Heart left ventricle (tissue), 13 donors: ENCODE measurements around the gene MRPL9.

Source experiments
- POLR2A ChIP-seq, 2 donors: fragments of 450-650 bp; IDR thresholded peaks; one replicate each; pipeline ENCODE4 v1.6.1; 2017; ENCODE audit warnings: antibody characterized with exemption in 2 of 2, mild to moderate bottlenecking in 2 of 2, moderate library complexity in 2 of 2
- TF ChIP-seq, protein P1 (sequence below), 12 donors: fragments of 200-600 bp; sonication (generic) in 4 of 12; IDR thresholded peaks; one replicate each; pipeline versions ENCODE4 v1.5.0 to v1.8.0; 2018 to 2022; ENCODE audit warnings: antibody characterized with exemption in 12 of 12, mild to moderate bottlenecking in 5 of 12
- donor health status: ischemic (EF 13 %, LVEDD 7.1; RV severe dilation, severe dysfunction).
- donor health status: DM: no; HTN: yes; CAD: no.
- donor health status: DM: no; HTN: no; CAD: no.
- donor health status: ischemic (EF 25% LVEDD 6.9; RV normal size, moderate dysfunction).
- donor health status: ischemic (EF 25% LVEDD 5.7; RV mildly dilated, moderate dysfunction).
- donor health status: ischemic (EF 35%, LVEDD 5.7; RV mildly dilated, moderate dysfunction).
- donor health status: nonischemic (EF 11% LVEDD 7.7; RV severe dilation, severe dysfunction).
- donor health status: DM: yes; HTN: yes; CAD: no.
- donor health status: PGD.
- donor health status: ischemic (EF 29% LVEDD 5.4; RV normal size, mild dysfunction).
- donor health status: nonischemic (EF 23%, LVEDD 6.1; RV moderate dilation, normal function).

- TF ChIP-seq, protein P1, sequence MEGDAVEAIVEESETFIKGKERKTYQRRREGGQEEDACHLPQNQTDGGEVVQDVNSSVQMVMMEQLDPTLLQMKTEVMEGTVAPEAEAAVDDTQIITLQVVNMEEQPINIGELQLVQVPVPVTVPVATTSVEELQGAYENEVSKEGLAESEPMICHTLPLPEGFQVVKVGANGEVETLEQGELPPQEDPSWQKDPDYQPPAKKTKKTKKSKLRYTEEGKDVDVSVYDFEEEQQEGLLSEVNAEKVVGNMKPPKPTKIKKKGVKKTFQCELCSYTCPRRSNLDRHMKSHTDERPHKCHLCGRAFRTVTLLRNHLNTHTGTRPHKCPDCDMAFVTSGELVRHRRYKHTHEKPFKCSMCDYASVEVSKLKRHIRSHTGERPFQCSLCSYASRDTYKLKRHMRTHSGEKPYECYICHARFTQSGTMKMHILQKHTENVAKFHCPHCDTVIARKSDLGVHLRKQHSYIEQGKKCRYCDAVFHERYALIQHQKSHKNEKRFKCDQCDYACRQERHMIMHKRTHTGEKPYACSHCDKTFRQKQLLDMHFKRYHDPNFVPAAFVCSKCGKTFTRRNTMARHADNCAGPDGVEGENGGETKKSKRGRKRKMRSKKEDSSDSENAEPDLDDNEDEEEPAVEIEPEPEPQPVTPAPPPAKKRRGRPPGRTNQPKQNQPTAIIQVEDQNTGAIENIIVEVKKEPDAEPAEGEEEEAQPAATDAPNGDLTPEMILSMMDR (IDR thresholded peaks at IDR 0.05) = no peak
- no peak for TF ChIP-seq POLR2A (IDR thresholded peaks at IDR 0.05)
These were observed 41.9 kb upstream of the MRPL9 start, which contains the start of gene LINGO4 for GRCh38 chr1:151805066-151805820.
